H1 (cell line): ENCODE data around the gene LRRC8D. TPM values are rescaled to one million over a fixed set of nuclear protein-coding genes. Genes with fewer than 3 reads are reported as not detected.

Experiments
- CTCF ChIA-PET: fragments of 300-600 bp; sonication (Branson Sonifier 250); formaldehyde crosslinking; loops from one replicate; lab custom pipeline; 2021; ENCODE audit not compliant: partially characterized antibody; lab: Charles Lee
- POLR2A ChIA-PET: fragments of 300-600 bp; sonication (Branson Sonifier 250); formaldehyde crosslinking; loops from one replicate; lab custom pipeline; 2021; ENCODE audit warnings: inconsistent platforms; ENCODE audit not compliant: partially characterized antibody; lab: Charles Lee
- DNase-seq, 2 experiments: peaks; one replicate each; pipeline versions ENCODE4 v3.0.0 to v3.0.0-alpha.2; 2010 to 2022; ENCODE audit warnings: low spot score in 2 of 2, low read depth in 1 of 2, mixed read lengths in 1 of 2
- FAIRE-seq: peaks from 2 replicates; lab custom pipeline; 2011; peaks lifted over from hg19 to GRCh38; lab: Jason Lieb, UNC
- H2AFZ ChIP-seq: 2 replicates; pipeline ENCODE4 v1.8.1; 2012; ENCODE audit warnings: low read length, inconsistent platforms
- H2AK5ac ChIP-seq: 2 replicates; pipeline ENCODE4 v1.6.1; 2013; ENCODE audit warnings: low read depth, low read length
- H2BK120ac ChIP-seq: replicated peaks from 2 replicates; pipeline ENCODE3; 2013; ENCODE audit warnings: low read depth, low read length, inconsistent platforms
- H2BK12ac ChIP-seq: 2 replicates; pipeline ENCODE4 v1.6.1; 2013; ENCODE audit warnings: low read depth, low read length
- H2BK15ac ChIP-seq: 2 replicates; pipeline ENCODE4 v1.6.1; 2013; ENCODE audit warnings: low read length
- H2BK20ac ChIP-seq: 2 replicates; pipeline ENCODE4 v1.6.1; 2013; ENCODE audit warnings: low read length
- H2BK5ac ChIP-seq: 2 replicates; pipeline ENCODE4 v1.6.1; 2013; ENCODE audit warnings: low read depth, low read length
- H3K14ac ChIP-seq: 2 replicates; pipeline ENCODE4 v1.6.1; 2013; ENCODE audit warnings: inconsistent platforms; ENCODE audit not compliant: insufficient read length
- H3K18ac ChIP-seq: 2 replicates; pipeline ENCODE4 v1.6.1; 2013; ENCODE audit warnings: low read length; ENCODE audit errors: extremely low read depth
- H3K23ac ChIP-seq: 2 replicates; pipeline ENCODE4 v1.6.1; 2013; ENCODE audit warnings: inconsistent platforms; ENCODE audit not compliant: insufficient read length
- H3K23me2 ChIP-seq: 2 replicates; pipeline ENCODE4 v1.6.1; 2013; ENCODE audit warnings: low read depth, low read length
- H3K27ac ChIP-seq: 2 replicates; pipeline ENCODE4 v1.6.1; 2011; ENCODE audit warnings: low read depth, low read length, inconsistent platforms
- H3K27me3 ChIP-seq, 4 experiments: replicated peaks in 1 of 4; 1 replicate in 1 of 4; 2 replicates in 3 of 4; pipeline versions ENCODE4 v1.6.1 to v1.8.1; 2011 to 2013; ENCODE audit warnings: low read length in 3 of 4, mild to moderate bottlenecking in 3 of 4, inconsistent platforms in 2 of 4, mixed read lengths in 2 of 4, moderate library complexity in 1 of 4; ENCODE audit not compliant: control insufficient read depth in 3 of 4, insufficient read depth in 3 of 4; ENCODE audit errors: extremely low read depth in 1 of 4
- H3K36me3 ChIP-seq, 4 experiments: 2 replicates each; pipeline versions ENCODE4 v1.6.1 to v1.8.1; 2011 to 2013; ENCODE audit warnings: mild to moderate bottlenecking in 4 of 4, low read length in 3 of 4, moderate library complexity in 2 of 4, control low read depth in 1 of 4, inconsistent platforms in 1 of 4; ENCODE audit not compliant: insufficient read depth in 4 of 4, control insufficient read depth in 2 of 4
- H3K4ac ChIP-seq: replicated peaks from 2 replicates; pipeline ENCODE3; 2013; ENCODE audit warnings: low read length, low read depth, mixed read lengths, inconsistent platforms; ENCODE audit not compliant: insufficient read length
- H3K4me1 ChIP-seq, 4 experiments: replicated peaks in 1 of 4; 1 replicate in 1 of 4; 2 replicates in 3 of 4; pipeline versions ENCODE4 v1.6.1 to v1.8.1; 2011 to 2013; ENCODE audit warnings: low read length in 3 of 4, inconsistent platforms in 2 of 4, mixed read lengths in 1 of 4; ENCODE audit not compliant: insufficient read depth in 4 of 4, control insufficient read depth in 3 of 4
- H3K4me2 ChIP-seq, 2 experiments: 2 replicates each; pipeline versions ENCODE4 v1.6.1 to v1.8.1; 2011 to 2013; ENCODE audit warnings: low read depth in 2 of 2, low read length in 2 of 2, control low read depth in 1 of 2, inconsistent platforms in 1 of 2, mild to moderate bottlenecking in 1 of 2; ENCODE audit not compliant: insufficient read depth in 1 of 2
- H3K4me3 ChIP-seq, 4 experiments: fragments of 200-600, 300-600 bp in 1 of 4; sonication (generic), shearing (Covaris generic), sonication (Bioruptor Twin) in 1 of 4; 2 replicates each; pipeline versions ENCODE4 v1.5.1 to v1.8.1; 2011 to 2016; ENCODE audit warnings: low read length in 4 of 4, low read depth in 3 of 4, control low read depth in 2 of 4, inconsistent platforms in 2 of 4, mild to moderate bottlenecking in 2 of 4, mixed read lengths in 1 of 4, moderate library complexity in 1 of 4; ENCODE audit not compliant: insufficient read depth in 2 of 4; ENCODE audit errors: extremely low read depth in 1 of 4
- H3K56ac ChIP-seq: replicated peaks from 2 replicates; pipeline ENCODE3; 2013; ENCODE audit warnings: low read depth, mild to moderate bottlenecking, mixed read lengths, low read length, inconsistent platforms; ENCODE audit not compliant: insufficient read length
- H3K79me1 ChIP-seq: 2 replicates; pipeline ENCODE4 v1.6.1; 2013; ENCODE audit warnings: low read depth, low read length, control low read depth
- H3K79me2 ChIP-seq, 2 experiments: 2 replicates each; pipeline versions ENCODE4 v1.6.1 to v1.8.1; 2012 to 2013; ENCODE audit warnings: low read length in 2 of 2, mild to moderate bottlenecking in 2 of 2, inconsistent platforms in 1 of 2; ENCODE audit not compliant: insufficient read depth in 2 of 2, control insufficient read depth in 1 of 2
- H3K9ac ChIP-seq, 4 experiments: replicated peaks in 1 of 4; 1 replicate in 1 of 4; 2 replicates in 3 of 4; pipeline versions ENCODE4 v1.6.1 to v1.8.1; 2011 to 2013; ENCODE audit warnings: low read depth in 3 of 4, low read length in 3 of 4, control low read depth in 2 of 4, mild to moderate bottlenecking in 2 of 4, moderate library complexity in 2 of 4, inconsistent platforms in 1 of 4; ENCODE audit errors: extremely low read depth in 1 of 4
- H3K9me3 ChIP-seq, 2 experiments: 2 replicates each; pipeline versions ENCODE4 v1.6.1 to v1.8.1; 2012 to 2013; ENCODE audit warnings: mild to moderate bottlenecking in 2 of 2, moderate library complexity in 2 of 2, control low read depth in 1 of 2, inconsistent platforms in 1 of 2, low read depth in 1 of 2, low read length in 1 of 2, mixed read lengths in 1 of 2; ENCODE audit not compliant: insufficient read depth in 2 of 2
- H4K20me1 ChIP-seq, 2 experiments: replicated peaks in 1 of 2; 2 replicates each; pipeline versions ENCODE3 to v1.8.1; 2011 to 2013; ENCODE audit warnings: inconsistent platforms in 2 of 2, low read length in 2 of 2, mild to moderate bottlenecking in 1 of 2; ENCODE audit not compliant: insufficient read depth in 2 of 2, control insufficient read depth in 1 of 2
- H4K5ac ChIP-seq: 2 replicates; pipeline ENCODE4 v1.6.1; 2013; ENCODE audit warnings: low read length, low read depth, mixed read lengths, inconsistent platforms; ENCODE audit not compliant: insufficient read length
- H4K8ac ChIP-seq: 2 replicates; pipeline ENCODE4 v1.8.0; 2013; ENCODE audit warnings: mild to moderate bottlenecking, moderate library complexity, low read length, inconsistent platforms; ENCODE audit not compliant: insufficient read depth; ENCODE audit errors: extremely low read depth
- H4K91ac ChIP-seq: replicated peaks from 2 replicates; pipeline ENCODE3; 2013; ENCODE audit warnings: low read length, mixed read lengths, inconsistent platforms; ENCODE audit not compliant: insufficient read length
- TBP ChIP-seq: IDR thresholded peaks from 2 replicates; pipeline ENCODE4 v1.6.1; 2011; ENCODE audit warnings: low read depth, low read length, improper control_type of control experiment
- TEAD4 ChIP-seq: IDR thresholded peaks from 2 replicates; pipeline ENCODE4 v1.6.1; 2012; ENCODE audit warnings: low read depth, low read length, inconsistent platforms, mixed read lengths
- WGBS, 2 experiments: shearing (Covaris generic) in 1 of 2; methylation state at CpG; one replicate each; pipeline versions ENCODE4 v1.1.6 to v1.1.7; 2013 to 2015; ENCODE audit warnings: low lambda C conversion rate in 2 of 2, mixed read lengths in 2 of 2, inconsistent platforms in 1 of 2, low coverage in 1 of 2, missing lambda C conversion rate in 1 of 2; ENCODE audit not compliant: insufficient replicate concordance in 2 of 2, insufficient coverage in 1 of 2, insufficient read length in 1 of 2; ENCODE audit errors: extremely low coverage in 1 of 2, missing lambda C conversion rate in 1 of 2; 5-methylcytosine and 5-hydroxymethylcytosine counted together
- polyA plus RNA-seq, 7 experiments: library from polyadenylated mRNA; depleted of rRNA in 3 of 7; stranded (reverse) in 5 of 7; unstranded in 2 of 7; fragments of >200 nt in 5 of 7; fragments of 200-250 nt in 2 of 7; gene quantifications; 1 replicate in 5 of 7; 2 replicates in 1 of 7; 4 replicates in 1 of 7; pipeline versions ENCODE4 v1.2.1 to v1.2.3, GENCODE V29; 2011 to 2013; ENCODE audit warnings: missing spikeins in 2 of 7, mixed read lengths in 2 of 7
- total RNA-seq: library from RNA; stranded (reverse); fragmentation: NEBNext Ultra II Directional; extraction: Animal tissue kit (Norgen Biotek cat#: 25700); gene quantifications from 2 replicates; pipeline ENCODE4 v1.2.1, GENCODE V29; 2021

The LRRC8D gene
- total and polyA plus RNA-seq, 2 of the 8 experiments (the other 6 are each of a cell fraction or from before 2014, with no cell fraction given): 42.0 to 58.5 TPM

GRCh38 chr1:89832496-89833127, 11.8 kb downstream of the LRRC8D start:
- no peaks in the 10 kb centered on the region for H3K23me2 ChIP-seq
- peak overlapping the region in 1 of 4 experiments; percentile 2; a peak in 1 of 8 replicates for H3K4me3 ChIP-seq
- no peak overlapping the region for H3K4ac ChIP-seq
- H3K9ac ChIP-seq: no peak overlapping the region; a peak in 1 of 7 replicates
- FAIRE-seq (no peak), DNase-seq (no peak)
- 68% methylated on average over 6 of the region's 6 CpGs; no CpG with 5 or more reads in 1 of the 2 experiments for WGBS, 2 experiments
- H3K36me3 ChIP-seq: peaks cover 0 to 4% (median 2%) of the 10 kb centered on the region in 4 experiments; a peak in 2 of 8 replicates
- H4K8ac ChIP-seq: no peak overlapping the region
- peaks cover 12 to 30% (median 20%) of the 10 kb centered on the region in 4 experiments for H3K4me1 ChIP-seq
- no peak overlapping the region for H4K5ac ChIP-seq
- no peak overlapping the region for H2BK120ac ChIP-seq
- 0 out of 2 replicates have a peak overlapping the region, but pooled peaks have one; percentile 46 for H2BK5ac ChIP-seq
- peaks cover 7 to 17% of the 10 kb centered on the region in 2 experiments for H4K20me1 ChIP-seq
- peak overlapping the region in 1 of 2 experiments; percentile 35; a peak in 1 of 4 replicates for H3K4me2 ChIP-seq
- ChIA-PET CTCF (interaction anchor here (1.0 to 3.8 kb wide), 4 partner anchors 8 to 156 kb away, joined by 3 to 23 read pairs (median 4); no protein-coding TSS in a partner anchor), POLR2A (interaction anchor here (1.3 to 6.8 kb wide), 3 partner anchors 10 to 22 kb away, joined by 3 to 87 read pairs (median 22); partner anchors contain the start of gene LRRC8D)
- no peak overlapping the region for H3K23ac ChIP-seq
- H3K9me3 ChIP-seq: no peaks in the 10 kb centered on the region
- H3K56ac ChIP-seq: no peak overlapping the region
- H3K18ac ChIP-seq: no peak overlapping the region
- H2AFZ ChIP-seq: no peak overlapping the region
- no peak overlapping the region for H2BK15ac ChIP-seq
- 0 out of 2 replicates have a peak, but pooled peaks have one; percentile 45 for TF ChIP-seq TEAD4
- no peak for TF ChIP-seq TBP
- peak overlapping the region; percentile 95 for H2AK5ac ChIP-seq
- no peak overlapping the region for H3K14ac ChIP-seq
- peaks cover 14% of the 10 kb centered on the region for H3K79me1 ChIP-seq
- peak overlapping the region; percentile 9; the same call in 1 of the 2 replicates for H2BK20ac ChIP-seq
- H4K91ac ChIP-seq: no peak overlapping the region
- H3K79me2 ChIP-seq: peaks cover 5 to 96% of the 10 kb centered on the region in 2 experiments
- no peak overlapping the region for H3K27ac ChIP-seq
- H2BK12ac ChIP-seq: peak overlapping the region; percentile 97; the same call in 1 of the 2 replicates
- H3K27me3 ChIP-seq: no peaks in the 10 kb centered on the region
